Middle frontal gyrus (tissue), 1 donor: ENCODE results near the gene VIT.
"Not testable (repeated sequence)": the region's sequence is repeated elsewhere in the genome, so short reads cannot be mapped to it uniquely, and the experiment has no call there.

ENCODE experiments used
- DNase-seq: peaks from one replicate; pipeline ENCODE4 v3.0.0-alpha.2; 2015; ENCODE audit warnings: low spot score; ENCODE audit errors: extremely low spot score

VIT gene

GRCh38 chr2:36802952-36803351 is 106.4 kb downstream of the VIT start:
- no peak for DNase-seq

- DNase-seq, result no peak
These were observed 109.2 kb downstream of the VIT start for GRCh38 chr2:36805635-36806224.

GRCh38 chr2:36807223-36807886 is 110.8 kb downstream of the VIT start:
- DNase-seq, result no peak

GRCh38 chr2:36808386-36809068 is 112.0 kb downstream of the VIT start:
- no peak for DNase-seq

- DNase-seq, result no peak
These were observed 112.5 kb downstream of the VIT start for GRCh38 chr2:36809069-36809445.

- no peak for DNase-seq
These were observed 114.6 kb downstream of the VIT start for GRCh38 chr2:36811071-36811470.

- no peak for DNase-seq
These were observed 115.7 kb downstream of the VIT start for GRCh38 chr2:36812196-36812595.

DNA sequence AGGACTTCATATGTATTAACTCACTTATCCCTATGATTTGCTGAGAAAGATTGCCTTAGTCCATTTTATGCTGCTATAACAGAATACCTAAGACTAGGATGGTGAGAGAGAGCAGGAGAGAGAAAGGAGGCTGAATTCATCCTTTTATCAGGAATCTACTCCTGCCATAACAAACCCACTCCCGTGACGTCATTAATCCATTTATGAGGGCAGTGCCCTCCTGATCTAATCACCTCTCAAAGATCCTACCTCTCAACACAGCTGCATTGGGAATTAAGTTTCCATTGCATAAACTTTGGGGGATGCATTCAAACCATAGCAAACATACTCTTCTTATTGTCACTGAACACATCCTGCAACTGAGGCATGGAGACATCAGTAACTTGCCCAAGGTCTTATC is 122.0 kb downstream of the VIT start:
- no peak for DNase-seq

DNA sequence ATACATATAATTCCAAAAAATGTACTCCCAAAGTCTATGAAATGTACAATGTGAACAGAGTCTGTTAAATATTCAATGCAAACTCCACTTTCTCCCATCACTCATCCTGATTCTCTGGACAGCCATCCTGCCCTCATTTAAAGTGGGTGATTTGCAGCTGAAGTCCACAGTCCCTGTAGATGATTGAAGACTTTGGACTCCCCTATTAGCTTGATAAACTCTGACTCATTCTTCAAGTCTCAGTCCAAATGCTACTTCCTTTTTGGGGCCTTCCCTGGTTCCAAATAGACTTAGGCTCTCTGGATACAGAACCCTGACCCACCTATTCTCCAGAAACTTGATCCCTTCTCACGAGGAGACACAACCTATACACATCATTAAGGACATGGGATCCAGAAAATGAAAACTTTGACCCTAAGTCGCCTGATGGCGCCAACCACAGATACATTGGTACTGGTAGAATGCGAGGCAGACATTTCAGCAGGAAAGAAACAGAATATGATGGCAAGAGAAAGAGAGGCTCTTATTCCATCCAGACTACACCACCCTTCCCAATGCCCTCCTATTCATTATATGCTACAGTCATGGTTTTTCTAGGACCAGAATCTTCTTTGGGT is 122.7 kb downstream of the VIT start:
- no peak for DNase-seq

- DNase-seq, result no peak
These were observed 124.6 kb downstream of the VIT start for GRCh38 chr2:36820942-36821605.

- no peak for DNase-seq
These were observed 127.4 kb downstream of the VIT start for GRCh38 chr2:36823862-36824261.

- DNase-seq, result no peak
These were observed 127.8 kb downstream of the VIT start for GRCh38 chr2:36824273-36824672.

DNA sequence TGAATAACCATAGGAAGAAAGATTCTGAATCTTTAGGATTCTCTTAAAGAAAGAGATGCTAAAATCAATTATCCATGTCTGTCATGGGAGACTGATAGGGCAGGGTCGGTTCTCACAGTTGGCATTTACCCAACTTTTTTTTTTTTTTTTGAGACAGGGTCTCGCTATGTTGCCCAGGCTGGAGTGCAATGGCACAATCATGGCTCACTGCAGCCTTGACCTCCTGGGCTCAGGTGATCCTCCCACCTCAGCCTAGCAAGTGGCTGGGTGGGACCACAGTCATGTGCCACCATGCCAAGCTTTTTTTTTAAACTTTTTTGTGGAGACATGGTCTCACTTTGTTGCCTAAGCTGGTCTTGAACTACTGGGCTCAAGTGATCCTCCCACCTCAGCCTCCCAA is 128.2 kb downstream of the VIT start:
- DNase-seq, result not testable (repeated sequence)

- no peak for DNase-seq
These were observed 134.7 kb downstream of the VIT start for GRCh38 chr2:36831185-36831584.

- DNase-seq, result no peak
These were observed 137.7 kb downstream of the VIT start for GRCh38 chr2:36834203-36834602.

DNA sequence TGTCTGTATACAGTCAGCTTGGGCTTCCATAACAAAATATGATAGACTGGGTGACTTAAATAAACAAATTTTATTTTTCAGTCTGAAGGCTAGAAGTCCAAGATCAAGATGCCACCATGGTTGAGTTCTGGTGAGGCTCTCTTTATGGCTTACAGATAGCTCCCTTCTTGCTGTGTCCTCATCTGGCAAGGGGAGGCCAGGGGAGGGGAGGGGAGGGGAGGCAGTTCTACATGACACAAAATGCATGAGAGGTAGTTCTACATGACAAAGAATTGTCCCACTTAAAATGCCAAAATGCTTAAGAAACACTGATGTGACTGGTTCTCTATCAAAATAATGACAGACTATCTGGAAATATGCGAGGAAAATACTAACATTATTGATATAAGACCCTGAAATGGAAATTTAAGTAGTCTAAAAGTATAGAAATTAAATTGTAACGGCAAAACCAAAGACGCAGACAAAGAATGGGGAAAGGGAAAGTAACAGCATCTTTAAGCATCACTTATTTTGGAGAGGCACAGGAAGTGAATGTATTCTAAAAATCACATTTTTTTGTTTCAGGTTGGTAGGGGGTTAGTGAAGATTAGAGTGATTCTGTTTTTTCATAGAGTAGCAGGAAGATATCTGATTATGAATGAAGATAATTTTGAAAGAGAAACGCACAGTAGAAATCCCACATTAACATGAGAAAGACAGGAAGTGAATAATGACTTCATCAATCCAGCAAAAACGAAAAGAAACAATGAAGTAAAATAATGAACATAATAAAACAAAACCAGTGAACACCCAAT is 138.4 kb downstream of the VIT start:
- DNase-seq, result no peak

DNA sequence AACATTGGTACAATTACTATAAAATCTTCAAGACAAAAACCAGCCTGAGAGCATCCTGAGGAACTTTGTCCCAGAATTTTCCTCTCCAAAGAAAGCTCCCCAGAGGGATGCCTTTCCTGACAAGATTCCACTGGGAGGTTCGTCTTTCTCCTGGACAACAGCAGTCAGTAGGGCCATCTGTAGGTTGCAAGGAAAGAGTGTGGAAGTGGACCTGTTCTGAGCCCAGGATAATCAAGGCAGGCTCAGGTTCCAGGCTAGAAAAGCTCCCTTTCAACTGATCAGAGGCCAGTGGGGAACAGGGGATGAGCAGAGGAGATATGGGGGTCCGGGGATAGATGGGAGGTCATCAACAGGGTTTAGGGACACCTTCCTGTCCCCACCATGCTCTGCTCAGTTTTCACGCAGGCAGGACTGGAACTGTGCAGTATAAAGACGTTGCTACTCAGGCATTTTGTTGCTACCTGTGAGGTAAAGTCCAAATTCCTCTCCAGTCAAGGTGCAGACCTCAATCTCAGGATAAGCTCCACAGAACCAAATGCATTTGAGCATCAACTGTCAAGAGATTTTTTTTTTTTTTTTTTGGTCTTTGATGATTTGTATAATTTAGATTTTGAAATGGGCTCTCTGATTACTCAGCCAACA is 143.6 kb downstream of the VIT start:
- no peak for DNase-seq

DNA sequence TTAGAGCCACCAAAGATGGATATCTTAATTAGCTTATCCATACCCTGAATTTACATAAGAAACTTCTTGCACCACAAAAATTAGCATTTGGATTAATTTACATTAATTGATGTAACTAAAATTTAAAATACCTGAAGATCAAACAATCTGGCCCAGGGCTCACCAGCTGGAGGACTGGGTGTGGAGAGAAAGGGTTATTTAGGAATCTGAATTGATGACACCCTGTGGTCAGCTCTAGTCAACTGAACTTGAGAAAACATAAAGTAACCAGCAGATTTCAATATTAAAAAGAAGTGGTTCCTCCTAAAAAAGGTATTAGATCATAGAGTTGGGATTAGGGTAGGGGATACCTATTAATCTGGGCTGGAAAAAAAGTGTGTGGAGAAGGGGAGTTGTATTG is 147.3 kb downstream of the VIT start:
- DNase-seq, result no peak

DNA sequence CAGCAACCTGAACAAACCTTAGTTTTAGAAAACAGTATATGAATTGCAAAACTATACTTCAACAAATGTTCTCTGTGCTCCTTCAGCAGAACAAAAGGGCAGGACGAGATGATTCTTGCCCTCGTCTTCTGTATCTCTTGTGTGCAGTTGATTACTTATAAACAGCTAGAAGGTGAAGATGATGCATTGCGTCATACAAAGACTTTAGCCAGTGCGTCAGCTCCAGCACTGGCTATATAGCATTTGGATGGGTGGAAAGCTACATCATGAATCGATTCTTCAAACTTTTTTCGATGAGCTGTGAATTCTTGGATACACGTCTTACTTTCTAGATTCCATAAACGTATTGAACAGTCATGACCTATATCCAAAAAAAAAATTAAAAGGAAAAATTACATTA is 152.8 kb downstream of the VIT start:
- DNase-seq, result no peak

- DNase-seq, result no peak
These were observed 157.7 kb downstream of the VIT start for GRCh38 chr2:36854241-36854640.

- DNase-seq, result no peak
These were observed 158.9 kb downstream of the VIT start for GRCh38 chr2:36855429-36855828.
